ENCODE measurements around the gene ASPSCR1.
"Not testable (repeated sequence)": the region's sequence is repeated elsewhere in the genome, so short reads cannot be mapped to it uniquely, and the experiment has no call there.

ASPSCR1 gene

GRCh38 chr17:81973432-81973831 lies 4.0 kb upstream of the ASPSCR1 start:
- Histone ChIP-seq H3K4me3 (ENCODE audit: low read depth in 1 of 2, low read length in 2 of 2) (no peak overlapping the region), H3K9ac (ENCODE audit: low read depth in 1 of 2, low read length in 2 of 2) (no peak overlapping the region), H3K27me3 (ENCODE audit: control insufficient read depth in 1 of 2, insufficient read depth in 2 of 2, low read length in 2 of 2) (no peaks in the 10 kb centered on the region), H3K36me3 (ENCODE audit: control insufficient read depth in 1 of 2, insufficient read depth in 2 of 2, low read length in 2 of 2) (no peaks in the 10 kb centered on the region), H3K9me3 (ENCODE audit: control insufficient read depth in 1 of 2, low read length in 2 of 2) (peaks cover 3 to 4% of the 10 kb centered on the region in 2 donors), H3K4me1 (ENCODE audit: control insufficient read depth in 1 of 2, insufficient read depth in 2 of 2, low read length in 2 of 2) (peaks cover 8 to 16% of the 10 kb centered on the region in 2 donors), H3K27ac (ENCODE audit: low read depth, low read length) (no peak overlapping the region)

GRCh38 chr17:81976332-81977210 lies 858 bp upstream of the ASPSCR1 start:
- H3K27ac ChIP-seq (ENCODE audit: low read depth, low read length) = peak overlapping the region; percentile 73
- H3K9me3 ChIP-seq (ENCODE audit: control insufficient read depth in 1 of 2, low read length in 2 of 2) = peaks cover 3 to 4% of the 10 kb centered on the region in 2 donors
- H3K36me3 ChIP-seq (ENCODE audit: control insufficient read depth in 1 of 2, insufficient read depth in 2 of 2, low read length in 2 of 2) = peaks cover 0 to 4% of the 10 kb centered on the region in 2 donors
- H3K9ac ChIP-seq (ENCODE audit: low read depth in 1 of 2, low read length in 2 of 2) = peak overlapping the region; percentile 76 to 94
- no peaks in the 10 kb centered on the region for H3K27me3 ChIP-seq (ENCODE audit: control insufficient read depth in 1 of 2, insufficient read depth in 2 of 2, low read length in 2 of 2)
- H3K4me1 ChIP-seq (ENCODE audit: control insufficient read depth in 1 of 2, insufficient read depth in 2 of 2, low read length in 2 of 2) = peaks cover 19 to 22% of the 10 kb centered on the region in 2 donors
- H3K4me3 ChIP-seq (ENCODE audit: low read depth in 1 of 2, low read length in 2 of 2) = peak overlapping the region; percentile 83 to 84

GRCh38 chr17:81978524-81979298 lies 1.3 kb downstream of the ASPSCR1 start:
- Histone ChIP-seq H3K9ac (ENCODE audit: low read depth in 1 of 2, low read length in 2 of 2) (peak overlapping the region; percentile 54 to 76), H3K27ac (ENCODE audit: low read depth, low read length) (no peak overlapping the region)

GRCh38 chr17:81980122-81980521 lies 2.7 kb downstream of the ASPSCR1 start:
- peaks cover 7 to 18% of the 10 kb centered on the region in 2 donors for H3K36me3 ChIP-seq (ENCODE audit: control insufficient read depth in 1 of 2, insufficient read depth in 2 of 2, low read length in 2 of 2)
- no peaks in the 10 kb centered on the region for H3K27me3 ChIP-seq (ENCODE audit: control insufficient read depth in 1 of 2, insufficient read depth in 2 of 2, low read length in 2 of 2)
- no peak overlapping the region for H3K4me3 ChIP-seq (ENCODE audit: low read depth in 1 of 2, low read length in 2 of 2)
- H3K9ac ChIP-seq (ENCODE audit: low read depth in 1 of 2, low read length in 2 of 2) = no peak overlapping the region
- peaks cover 19 to 22% of the 10 kb centered on the region in 2 donors for H3K4me1 ChIP-seq (ENCODE audit: control insufficient read depth in 1 of 2, insufficient read depth in 2 of 2, low read length in 2 of 2)
- H3K27ac ChIP-seq (ENCODE audit: low read depth, low read length) = no peak overlapping the region
- H3K9me3 ChIP-seq (ENCODE audit: control insufficient read depth in 1 of 2, low read length in 2 of 2) = no peaks in the 10 kb centered on the region

More at GRCh38 chr17:81978524-81979298, 1.3 kb downstream of the ASPSCR1 start:
- peaks cover 19 to 22% of the 10 kb centered on the region in 2 donors for H3K4me1 ChIP-seq (ENCODE audit: control insufficient read depth in 1 of 2, insufficient read depth in 2 of 2, low read length in 2 of 2)
- peaks cover 3 to 7% of the 10 kb centered on the region in 2 donors for H3K36me3 ChIP-seq (ENCODE audit: control insufficient read depth in 1 of 2, insufficient read depth in 2 of 2, low read length in 2 of 2)
- no peaks in the 10 kb centered on the region for H3K9me3 ChIP-seq (ENCODE audit: control insufficient read depth in 1 of 2, low read length in 2 of 2)
- H3K27me3 ChIP-seq (ENCODE audit: control insufficient read depth in 1 of 2, insufficient read depth in 2 of 2, low read length in 2 of 2) = no peaks in the 10 kb centered on the region
- H3K4me3 ChIP-seq (ENCODE audit: low read depth in 1 of 2, low read length in 2 of 2) = peak overlapping the region; percentile 75 to 82

- Histone ChIP-seq H3K4me1 (ENCODE audit: control insufficient read depth in 1 of 2, insufficient read depth in 2 of 2, low read length in 2 of 2) (peaks cover 19 to 22% of the 10 kb centered on the region in 2 donors), H3K27me3 (ENCODE audit: control insufficient read depth in 1 of 2, insufficient read depth in 2 of 2, low read length in 2 of 2) (no peaks in the 10 kb centered on the region), H3K27ac (ENCODE audit: low read depth, low read length) (no peak overlapping the region), H3K36me3 (ENCODE audit: control insufficient read depth in 1 of 2, insufficient read depth in 2 of 2, low read length in 2 of 2) (peaks cover 12 to 25% of the 10 kb centered on the region in 2 donors), H3K4me3 (ENCODE audit: low read depth in 1 of 2, low read length in 2 of 2) (no peak overlapping the region), H3K9me3 (ENCODE audit: control insufficient read depth in 1 of 2, low read length in 2 of 2) (no peaks in the 10 kb centered on the region), H3K9ac (ENCODE audit: low read depth in 1 of 2, low read length in 2 of 2) (no peak overlapping the region)
Measured at GRCh38 chr17:81980707-81981343, 3.4 kb downstream of the ASPSCR1 start.

- Histone ChIP-seq H3K4me1 (ENCODE audit: control insufficient read depth in 1 of 2, insufficient read depth in 2 of 2, low read length in 2 of 2) (peaks cover 15 to 19% of the 10 kb centered on the region in 2 donors), H3K36me3 (ENCODE audit: control insufficient read depth in 1 of 2, insufficient read depth in 2 of 2, low read length in 2 of 2) (peaks cover 12 to 31% of the 10 kb centered on the region in 2 donors)
- not testable (repeated sequence) for H3K4me3 ChIP-seq (ENCODE audit: low read depth in 1 of 2, low read length in 2 of 2); H3K9me3 ChIP-seq (ENCODE audit: control insufficient read depth in 1 of 2, low read length in 2 of 2); H3K27ac ChIP-seq (ENCODE audit: low read depth, low read length); H3K27me3 ChIP-seq (ENCODE audit: control insufficient read depth in 1 of 2, insufficient read depth in 2 of 2, low read length in 2 of 2); H3K9ac ChIP-seq (ENCODE audit: low read depth in 1 of 2, low read length in 2 of 2)
Measured at GRCh38 chr17:81981511-81981910, 4.1 kb downstream of the ASPSCR1 start.

- Histone ChIP-seq H3K4me1 (ENCODE audit: control insufficient read depth in 1 of 2, insufficient read depth in 2 of 2, low read length in 2 of 2) (peaks cover 13% of the 10 kb centered on the region in 2 donors), H3K27ac (ENCODE audit: low read depth, low read length) (no peak overlapping the region), H3K36me3 (ENCODE audit: control insufficient read depth in 1 of 2, insufficient read depth in 2 of 2, low read length in 2 of 2) (peaks cover 17 to 41% of the 10 kb centered on the region in 2 donors), H3K27me3 (ENCODE audit: control insufficient read depth in 1 of 2, insufficient read depth in 2 of 2, low read length in 2 of 2) (no peaks in the 10 kb centered on the region), H3K9ac (ENCODE audit: low read depth in 1 of 2, low read length in 2 of 2) (no peak overlapping the region), H3K9me3 (ENCODE audit: control insufficient read depth in 1 of 2, low read length in 2 of 2) (no peaks in the 10 kb centered on the region), H3K4me3 (ENCODE audit: low read depth in 1 of 2, low read length in 2 of 2) (no peak overlapping the region)
Measured at GRCh38 chr17:81983011-81983638, 5.7 kb downstream of the ASPSCR1 start.

GRCh38 chr17:81983639-81984373 lies 6.4 kb downstream of the ASPSCR1 start:
- peaks cover 17 to 44% of the 10 kb centered on the region in 2 donors for H3K36me3 ChIP-seq (ENCODE audit: control insufficient read depth in 1 of 2, insufficient read depth in 2 of 2, low read length in 2 of 2)
- H3K27ac ChIP-seq (ENCODE audit: low read depth, low read length) = no peak overlapping the region

GRCh38 chr17:81984773-81985410 lies 7.5 kb downstream of the ASPSCR1 start:
- Histone ChIP-seq H3K4me3 (ENCODE audit: low read depth in 1 of 2, low read length in 2 of 2) (no peak overlapping the region), H3K27me3 (ENCODE audit: control insufficient read depth in 1 of 2, insufficient read depth in 2 of 2, low read length in 2 of 2) (no peaks in the 10 kb centered on the region), H3K4me1 (ENCODE audit: control insufficient read depth in 1 of 2, insufficient read depth in 2 of 2, low read length in 2 of 2) (no peaks in the 10 kb centered on the region), H3K9ac (ENCODE audit: low read depth in 1 of 2, low read length in 2 of 2) (no peak overlapping the region), H3K9me3 (ENCODE audit: control insufficient read depth in 1 of 2, low read length in 2 of 2) (no peaks in the 10 kb centered on the region), H3K36me3 (ENCODE audit: control insufficient read depth in 1 of 2, insufficient read depth in 2 of 2, low read length in 2 of 2) (peaks cover 17 to 44% of the 10 kb centered on the region in 2 donors), H3K27ac (ENCODE audit: low read depth, low read length) (no peak overlapping the region)

More at GRCh38 chr17:81983639-81984373, 6.4 kb downstream of the ASPSCR1 start:
- peaks cover 9% of the 10 kb centered on the region in 2 donors for H3K4me1 ChIP-seq (ENCODE audit: control insufficient read depth in 1 of 2, insufficient read depth in 2 of 2, low read length in 2 of 2)
- no peak overlapping the region for H3K9ac ChIP-seq (ENCODE audit: low read depth in 1 of 2, low read length in 2 of 2)
- H3K9me3 ChIP-seq (ENCODE audit: control insufficient read depth in 1 of 2, low read length in 2 of 2) = no peaks in the 10 kb centered on the region
- no peak overlapping the region for H3K4me3 ChIP-seq (ENCODE audit: low read depth in 1 of 2, low read length in 2 of 2)
- no peaks in the 10 kb centered on the region for H3K27me3 ChIP-seq (ENCODE audit: control insufficient read depth in 1 of 2, insufficient read depth in 2 of 2, low read length in 2 of 2)
